Esophagus squamous epithelium (tissue), 5 donors: ENCODE data around the gene WIZ. TPM values are rescaled to one million over a fixed set of nuclear protein-coding genes. Genes with fewer than 3 reads are reported as not detected.

Experiments
- DNase-seq: peaks from one replicate; lab custom pipeline; 2025; lab: John Stamatoyannopoulos, UW
- H3K27ac ChIP-seq, 4 donors: fragments of 200-600 bp; sonication (generic); one replicate each; pipeline ENCODE4 v1.5.1; 2016 to 2019; ENCODE audit warnings: mild to moderate bottlenecking in 1 of 4
- H3K27me3 ChIP-seq, 4 donors: fragments of 200-600 bp; sonication (generic); 1 replicate in 3 of 4; 2 replicates in 1 of 4; pipeline versions ENCODE4 v1.5.1 to v1.6.0; 2017 to 2021; ENCODE audit warnings: antibody characterized with exemption in 1 of 4
- H3K36me3 ChIP-seq, 3 donors: fragments of 200-600 bp; sonication (generic); one replicate each; pipeline ENCODE4 v1.5.1; 2016 to 2019
- H3K4me1 ChIP-seq, 3 donors: fragments of 200-600 bp; sonication (generic); one replicate each; pipeline ENCODE4 v1.5.1; 2017 to 2019
- H3K4me3 ChIP-seq, 4 donors: fragments of 200-600 bp; sonication (generic); 1 replicate in 3 of 4; 2 replicates in 1 of 4; pipeline ENCODE4 v1.5.1; 2016 to 2019; ENCODE audit warnings: mild to moderate bottlenecking in 2 of 4, moderate library complexity in 1 of 4
- H3K9me3 ChIP-seq, 3 donors: fragments of 200-600 bp; sonication (generic); one replicate each; pipeline ENCODE4 v1.5.1; 2016 to 2019
- CTCF ChIP-seq, 6 experiments: fragments of 450-650 bp in 4 of 6; fragments of 200-600 bp in 2 of 6; sonication (generic) in 2 of 6; IDR thresholded peaks; one replicate each; pipeline ENCODE4 v1.5.1; 2016 to 2019; ENCODE audit warnings: antibody characterized with exemption in 6 of 6, mild to moderate bottlenecking in 4 of 6, moderate library complexity in 4 of 6
- POLR2A ChIP-seq, 4 donors: fragments of 450-650 bp; IDR thresholded peaks; one replicate each; pipeline ENCODE4 v1.6.1; 2017; ENCODE audit warnings: antibody characterized with exemption in 4 of 4, mild to moderate bottlenecking in 4 of 4, moderate library complexity in 3 of 4
- WGBS, 2 donors: methylation state at CpG; one replicate each; pipeline ENCODE4 v1.1.5; 2018; 5-methylcytosine and 5-hydroxymethylcytosine counted together
- intact Hi-C: fragments of 100-400 bp; cut with DNase I; formaldehyde crosslinking; loops from one replicate; pipeline ENCODE4 v1.15.0; 2022
- total RNA-seq, 4 donors: library from RNA; depleted of rRNA; stranded (reverse); fragments of >200 nt; gene quantifications; one replicate each; pipeline ENCODE4 v1.1.0, GENCODE V29; 2016
- donor health status: DM: yes; HTN: yes; CAD: no.

The WIZ gene
- total RNA-seq, 4 donors from 2014 or later: 17.2 to 36.5 (median 30.0) TPM

- H3K4me1 ChIP-seq: peaks cover 0 to 44% (median 14%) of the 10 kb centered on the region in 3 donors
- H3K4me3 ChIP-seq: no peak overlapping the region
- H3K9me3 ChIP-seq: no peaks in the 10 kb centered on the region
- intact Hi-C loops: no loop called here
- H3K27ac ChIP-seq: no peak overlapping the region
- DNase-seq: no peak
- no peak for TF ChIP-seq POLR2A (IDR thresholded peaks at IDR 0.05)
- no peak for TF ChIP-seq CTCF (IDR thresholded peaks at IDR 0.05)
- no CpG with 5 or more reads among the region's 38 CpGs for WGBS, 2 donors
- H3K36me3 ChIP-seq: peaks cover 43 to 88% (median 59%) of the 10 kb centered on the region in 3 donors
- H3K27me3 ChIP-seq: no peaks in the 10 kb centered on the region
Measured at GRCh38 chr19:15424692-15425272, 25.0 kb downstream of the WIZ start.

- H3K4me3 ChIP-seq: no peak overlapping the region
- peaks cover 43 to 81% (median 58%) of the 10 kb centered on the region in 3 donors for H3K36me3 ChIP-seq
- TF ChIP-seq POLR2A (IDR thresholded peaks at IDR 0.05) (no peak), CTCF (IDR thresholded peaks at IDR 0.05) (no peak)
- 83% methylated on average over 1 to 2 of the region's 13 CpGs for WGBS, 2 donors
- H3K9me3 ChIP-seq: no peaks in the 10 kb centered on the region
- no peak for DNase-seq
- no peak overlapping the region for H3K27ac ChIP-seq
- intact Hi-C loops: no loop called here
- peaks cover 5 to 43% (median 15%) of the 10 kb centered on the region in 3 donors for H3K4me1 ChIP-seq
- H3K27me3 ChIP-seq: no peaks in the 10 kb centered on the region
Measured at GRCh38 chr19:15424121-15424520, 25.6 kb downstream of the WIZ start.

- intact Hi-C loops: no loop called here
- no peak overlapping the region for H3K4me3 ChIP-seq
- no peaks in the 10 kb centered on the region for H3K9me3 ChIP-seq
- H3K27me3 ChIP-seq: no peaks in the 10 kb centered on the region
- WGBS, 2 donors: 100% methylated on average over 3 to 4 of the region's 6 CpGs
- H3K27ac ChIP-seq: no peak overlapping the region
- no peak for DNase-seq
- H3K4me1 ChIP-seq: peaks cover 5 to 34% (median 15%) of the 10 kb centered on the region in 3 donors
- TF ChIP-seq POLR2A (IDR thresholded peaks at IDR 0.05): no peak
- no peak for TF ChIP-seq CTCF (IDR thresholded peaks at IDR 0.05)
- H3K36me3 ChIP-seq: peaks cover 43 to 71% (median 51%) of the 10 kb centered on the region in 3 donors
Measured at GRCh38 chr19:15423130-15423529, 26.6 kb downstream of the WIZ start.

- intact Hi-C loops: no loop called here
- 81 to 90% methylated on average over 5 to 14 of the region's 22 CpGs for WGBS, 2 donors
- H3K27me3 ChIP-seq: no peaks in the 10 kb centered on the region
- H3K27ac ChIP-seq: peak overlapping the region in 3 of 4 donors; percentile 45 to 77 (median 70)
- no peak overlapping the region for H3K4me3 ChIP-seq
- no peaks in the 10 kb centered on the region for H3K9me3 ChIP-seq
- H3K36me3 ChIP-seq: peaks cover 43 to 65% (median 45%) of the 10 kb centered on the region in 3 donors
- TF ChIP-seq CTCF (IDR thresholded peaks at IDR 0.05): no peak
- no peak for TF ChIP-seq POLR2A (IDR thresholded peaks at IDR 0.05)
- H3K4me1 ChIP-seq: peaks cover 10 to 41% (median 18%) of the 10 kb centered on the region in 3 donors
- DNase-seq: no peak
Measured at GRCh38 chr19:15422296-15423075, 27.3 kb downstream of the WIZ start.

GRCh38 chr19:15421721-15422260 lies 28.0 kb downstream of the WIZ start:
- Histone ChIP-seq H3K27ac (peak overlapping the region in 3 of 4 donors; percentile 45 to 77 (median 70)), H3K36me3 (peaks cover 38 to 58% (median 39%) of the 10 kb centered on the region in 3 donors), H3K27me3 (no peaks in the 10 kb centered on the region), H3K4me1 (peaks cover 17 to 47% (median 25%) of the 10 kb centered on the region in 3 donors), H3K9me3 (no peaks in the 10 kb centered on the region), H3K4me3 (no peak overlapping the region)
- TF ChIP-seq POLR2A (IDR thresholded peaks at IDR 0.05): no peak
- no peak for TF ChIP-seq CTCF (IDR thresholded peaks at IDR 0.05)
- DNase-seq: no peak
- intact Hi-C loops: no loop called here
- WGBS, 2 donors: 61 to 70% methylated on average over 8 to 14 of the region's 15 CpGs
